ENCODE results near the gene PRIM2. TPM values are rescaled to one million over a fixed set of nuclear protein-coding genes. Genes with fewer than 3 reads are reported as not detected.
"Not testable (repeated sequence)": the region's sequence is repeated elsewhere in the genome, so short reads cannot be mapped to it uniquely, and the experiment has no call there.

Gene PRIM2
- total RNA-seq, 4 donors from 2014 or later: 6.0 to 15.0 (median 7.0) TPM

GRCh38 chr6:57445790-57446468, 128.5 kb downstream of the PRIM2 start:
- DNase-seq (ENCODE audit: extremely low spot score); H3K4me3 ChIP-seq; H3K9me3 ChIP-seq; intact Hi-C loops (cut with DNase I); H3K27ac ChIP-seq (replicated peaks in 1 of 4); H3K36me3 ChIP-seq; H3K4me1 ChIP-seq; H3K27me3 ChIP-seq: not testable (repeated sequence)
- 67% methylated on average over 2 of the region's 2 CpGs for WGBS

DNA sequence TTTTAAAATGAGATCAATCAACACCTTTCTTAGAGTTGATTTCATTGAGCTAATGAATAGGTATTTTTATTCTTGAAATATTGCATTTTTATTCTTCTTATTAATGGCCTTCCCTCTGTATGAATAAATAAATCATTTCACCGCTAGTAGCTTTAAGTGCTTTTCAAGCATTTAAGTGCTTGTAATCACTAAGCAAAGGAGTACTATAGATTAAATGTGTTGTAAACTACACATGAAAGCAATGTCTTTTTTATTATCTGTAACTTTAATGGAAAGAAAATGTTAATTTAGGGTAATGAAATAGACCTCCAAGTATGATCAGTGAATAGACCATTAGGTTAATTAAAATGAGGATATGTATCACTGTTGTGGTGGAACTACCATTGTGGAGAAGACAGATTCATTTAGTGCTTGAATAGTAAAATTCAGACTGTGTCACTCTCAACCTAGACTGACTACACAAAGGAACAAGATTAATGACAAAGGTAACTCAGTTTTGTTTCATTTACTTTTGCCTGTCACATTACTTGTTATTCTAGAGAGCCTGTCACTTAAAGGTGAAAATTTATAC, 132.2 kb downstream of the PRIM2 start:
- H3K4me3 ChIP-seq; H3K27ac ChIP-seq (replicated peaks in 1 of 4); DNase-seq (ENCODE audit: extremely low spot score); H3K27me3 ChIP-seq; H3K9me3 ChIP-seq; H3K36me3 ChIP-seq; H3K4me1 ChIP-seq; intact Hi-C loops (cut with DNase I): not testable (repeated sequence)
- WGBS: 97% methylated on average over 1 of the region's 1 CpG

DNA sequence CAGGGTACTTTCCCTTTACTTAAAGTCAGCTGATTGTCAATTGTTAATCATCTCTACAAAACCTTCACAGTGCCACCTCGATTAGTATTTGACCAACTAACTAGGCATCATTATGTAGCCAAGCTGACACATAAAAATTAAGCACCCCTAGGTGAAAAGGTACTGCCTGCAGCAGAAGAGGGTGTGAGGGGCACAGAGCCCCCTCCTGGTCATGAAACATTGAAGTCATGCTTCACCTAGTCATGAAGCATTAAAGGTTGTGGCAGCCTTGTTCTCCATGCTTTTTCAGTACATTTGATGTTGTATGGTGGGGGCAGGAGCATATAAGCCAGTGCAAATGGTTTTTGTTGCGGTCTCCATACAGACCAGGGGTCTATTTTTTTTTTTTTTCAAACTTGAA, 142.4 kb downstream of the PRIM2 start:
- H3K27me3 ChIP-seq; H3K4me3 ChIP-seq; DNase-seq (ENCODE audit: extremely low spot score); H3K27ac ChIP-seq (replicated peaks in 1 of 4); intact Hi-C loops (cut with DNase I); H3K4me1 ChIP-seq; H3K9me3 ChIP-seq; H3K36me3 ChIP-seq: not testable (repeated sequence)
- WGBS: 90% methylated on average over 2 of the region's 2 CpGs

- H3K36me3 ChIP-seq; DNase-seq (ENCODE audit: extremely low spot score); H3K27me3 ChIP-seq; intact Hi-C loops (cut with DNase I); H3K4me3 ChIP-seq; H3K9me3 ChIP-seq; H3K27ac ChIP-seq (replicated peaks in 1 of 4); H3K4me1 ChIP-seq: not testable (repeated sequence)
- WGBS: 43% methylated on average over 3 of the region's 4 CpGs
These were observed 143.6 kb downstream of the PRIM2 start for GRCh38 chr6:57461022-57461421.

DNA sequence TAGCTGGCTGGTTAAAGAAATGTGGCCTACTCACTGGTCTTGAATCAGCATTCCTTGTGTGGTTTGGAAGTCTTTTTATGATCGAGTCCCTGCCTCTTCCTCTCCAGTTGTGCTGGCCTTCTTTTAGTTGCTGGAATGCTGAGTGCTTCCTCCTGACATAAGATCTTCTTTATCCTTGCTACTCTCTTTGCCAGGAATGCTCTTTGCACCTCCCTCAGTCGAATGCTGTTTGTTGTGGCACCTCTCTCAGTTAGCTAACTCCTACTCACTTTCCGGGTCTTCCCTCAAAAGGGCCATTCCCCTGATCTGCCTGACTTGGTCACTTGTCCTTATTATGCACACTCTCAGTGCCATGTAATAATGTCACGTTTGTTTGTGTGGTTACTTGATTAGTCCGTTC, 146.4 kb downstream of the PRIM2 start:
- 80% methylated on average over 5 of the region's 5 CpGs for WGBS
- DNase-seq (ENCODE audit: extremely low spot score): not testable (repeated sequence)

GRCh38 chr6:57465968-57466367, 148.5 kb downstream of the PRIM2 start:
- H3K36me3 ChIP-seq; H3K27ac ChIP-seq (replicated peaks in 1 of 4); H3K4me3 ChIP-seq; H3K4me1 ChIP-seq; H3K9me3 ChIP-seq; H3K27me3 ChIP-seq; DNase-seq (ENCODE audit: extremely low spot score); intact Hi-C loops (cut with DNase I): not testable (repeated sequence)
- WGBS: 95% methylated on average over 3 of the region's 3 CpGs

More for the DNA sequence above, 146.4 kb downstream of the PRIM2 start:
- intact Hi-C loops (cut with DNase I); H3K9me3 ChIP-seq; H3K27ac ChIP-seq (replicated peaks in 1 of 4); H3K4me1 ChIP-seq; H3K27me3 ChIP-seq; H3K4me3 ChIP-seq; H3K36me3 ChIP-seq: not testable (repeated sequence)

DNA sequence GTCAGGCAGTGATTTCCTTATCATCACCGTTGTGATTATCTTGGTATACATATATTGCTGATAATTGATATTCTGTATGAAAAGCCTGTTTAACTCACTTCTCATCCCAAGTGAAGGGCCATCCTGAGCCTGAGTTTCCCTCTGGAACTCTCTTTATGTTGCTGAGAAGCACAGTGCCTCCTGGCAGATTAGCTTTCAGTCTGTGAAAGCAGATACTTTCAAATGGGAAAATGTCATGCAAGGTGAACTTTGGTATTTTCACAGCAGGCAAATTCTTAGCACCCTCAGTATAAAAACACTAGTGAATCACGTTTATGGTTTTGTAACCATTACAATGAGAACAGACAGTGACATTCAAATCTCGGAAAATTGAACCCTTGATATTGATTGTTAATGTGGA, 151.6 kb downstream of the PRIM2 start:
- Histone ChIP-seq H3K36me3 (no peaks in the 10 kb centered on the region), H3K4me1 (peaks cover 7 to 18% (median 14%) of the 10 kb centered on the region in 4 donors), H3K27me3 (no peaks in the 10 kb centered on the region), H3K4me3 (no peak overlapping the region), H3K27ac (replicated peaks in 1 of 4) (no peak overlapping the region), H3K9me3 (no peaks in the 10 kb centered on the region)
- TF ChIP-seq POLR2A (IDR thresholded peaks at IDR 0.05; ENCODE audit: low read depth) (no peak), POLR2AphosphoS5 (IDR thresholded peaks at IDR 0.05) (no peak), EP300 (IDR thresholded peaks at IDR 0.05) (no peak)
- TF ChIP-seq, protein P1, sequence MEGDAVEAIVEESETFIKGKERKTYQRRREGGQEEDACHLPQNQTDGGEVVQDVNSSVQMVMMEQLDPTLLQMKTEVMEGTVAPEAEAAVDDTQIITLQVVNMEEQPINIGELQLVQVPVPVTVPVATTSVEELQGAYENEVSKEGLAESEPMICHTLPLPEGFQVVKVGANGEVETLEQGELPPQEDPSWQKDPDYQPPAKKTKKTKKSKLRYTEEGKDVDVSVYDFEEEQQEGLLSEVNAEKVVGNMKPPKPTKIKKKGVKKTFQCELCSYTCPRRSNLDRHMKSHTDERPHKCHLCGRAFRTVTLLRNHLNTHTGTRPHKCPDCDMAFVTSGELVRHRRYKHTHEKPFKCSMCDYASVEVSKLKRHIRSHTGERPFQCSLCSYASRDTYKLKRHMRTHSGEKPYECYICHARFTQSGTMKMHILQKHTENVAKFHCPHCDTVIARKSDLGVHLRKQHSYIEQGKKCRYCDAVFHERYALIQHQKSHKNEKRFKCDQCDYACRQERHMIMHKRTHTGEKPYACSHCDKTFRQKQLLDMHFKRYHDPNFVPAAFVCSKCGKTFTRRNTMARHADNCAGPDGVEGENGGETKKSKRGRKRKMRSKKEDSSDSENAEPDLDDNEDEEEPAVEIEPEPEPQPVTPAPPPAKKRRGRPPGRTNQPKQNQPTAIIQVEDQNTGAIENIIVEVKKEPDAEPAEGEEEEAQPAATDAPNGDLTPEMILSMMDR (IDR thresholded peaks at IDR 0.05): no peak
- 63% methylated on average over 2 of the region's 3 CpGs for WGBS
- DNase-seq (ENCODE audit: extremely low spot score): no peak
- intact Hi-C loops (cut with DNase I): no loop called here

- intact Hi-C loops (cut with DNase I); H3K36me3 ChIP-seq; H3K27me3 ChIP-seq; DNase-seq (ENCODE audit: extremely low spot score); H3K4me3 ChIP-seq; H3K9me3 ChIP-seq; H3K27ac ChIP-seq (replicated peaks in 1 of 4): not testable (repeated sequence)
- 80% methylated on average over 3 of the region's 4 CpGs for WGBS
- peaks cover 7 to 18% (median 14%) of the 10 kb centered on the region in 4 donors for H3K4me1 ChIP-seq
These were observed 152.7 kb downstream of the PRIM2 start for GRCh38 chr6:57470148-57470547.

- intact Hi-C loops (cut with DNase I); H3K9me3 ChIP-seq; H3K4me3 ChIP-seq; H3K27me3 ChIP-seq; H3K27ac ChIP-seq (replicated peaks in 1 of 4); DNase-seq (ENCODE audit: extremely low spot score); H3K36me3 ChIP-seq: not testable (repeated sequence)
- WGBS: 96% methylated on average over 1 of the region's 1 CpG
- peaks cover 7 to 18% (median 14%) of the 10 kb centered on the region in 4 donors for H3K4me1 ChIP-seq
These were observed 154.0 kb downstream of the PRIM2 start for GRCh38 chr6:57471314-57471864.

GRCh38 chr6:57472861-57473362, 155.5 kb downstream of the PRIM2 start:
- H3K27me3 ChIP-seq; H3K9me3 ChIP-seq; H3K36me3 ChIP-seq; intact Hi-C loops (cut with DNase I); DNase-seq (ENCODE audit: extremely low spot score); H3K4me3 ChIP-seq: not testable (repeated sequence)
- WGBS: 30% methylated on average over 3 of the region's 3 CpGs
- peaks cover 7 to 18% (median 14%) of the 10 kb centered on the region in 4 donors for H3K4me1 ChIP-seq
- peak overlapping the region in 2 of 4 donors; percentile 14 to 18 for H3K27ac ChIP-seq (replicated peaks in 1 of 4)

GRCh38 chr6:57474862-57475475, 157.5 kb downstream of the PRIM2 start:
- H3K36me3 ChIP-seq; intact Hi-C loops (cut with DNase I); DNase-seq (ENCODE audit: extremely low spot score); H3K4me3 ChIP-seq; H3K27ac ChIP-seq (replicated peaks in 1 of 4); H3K9me3 ChIP-seq; H3K27me3 ChIP-seq: not testable (repeated sequence)
- peaks cover 7 to 18% (median 12%) of the 10 kb centered on the region in 4 donors for H3K4me1 ChIP-seq
- 84% methylated on average over 6 of the region's 6 CpGs for WGBS

Data from esophagus muscularis mucosa (tissue), 4 donors.